Measurements from ENCODE around the gene GARS1.

The GARS1 gene

GRCh38 chr7:30594540-30595435 lies at the start of gene GARS1:
TSS of gene GARS1 (plus strand) at chr7:30594878. CDS start at chr7:30594922, 44 bp downstream.
- TF ChIP-seq, protein P1, sequence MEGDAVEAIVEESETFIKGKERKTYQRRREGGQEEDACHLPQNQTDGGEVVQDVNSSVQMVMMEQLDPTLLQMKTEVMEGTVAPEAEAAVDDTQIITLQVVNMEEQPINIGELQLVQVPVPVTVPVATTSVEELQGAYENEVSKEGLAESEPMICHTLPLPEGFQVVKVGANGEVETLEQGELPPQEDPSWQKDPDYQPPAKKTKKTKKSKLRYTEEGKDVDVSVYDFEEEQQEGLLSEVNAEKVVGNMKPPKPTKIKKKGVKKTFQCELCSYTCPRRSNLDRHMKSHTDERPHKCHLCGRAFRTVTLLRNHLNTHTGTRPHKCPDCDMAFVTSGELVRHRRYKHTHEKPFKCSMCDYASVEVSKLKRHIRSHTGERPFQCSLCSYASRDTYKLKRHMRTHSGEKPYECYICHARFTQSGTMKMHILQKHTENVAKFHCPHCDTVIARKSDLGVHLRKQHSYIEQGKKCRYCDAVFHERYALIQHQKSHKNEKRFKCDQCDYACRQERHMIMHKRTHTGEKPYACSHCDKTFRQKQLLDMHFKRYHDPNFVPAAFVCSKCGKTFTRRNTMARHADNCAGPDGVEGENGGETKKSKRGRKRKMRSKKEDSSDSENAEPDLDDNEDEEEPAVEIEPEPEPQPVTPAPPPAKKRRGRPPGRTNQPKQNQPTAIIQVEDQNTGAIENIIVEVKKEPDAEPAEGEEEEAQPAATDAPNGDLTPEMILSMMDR (IDR thresholded peaks at IDR 0.05; ENCODE audit: insufficient read depth, missing control alignments): no peak
- FAIRE-seq (no peak), DNase-seq (ENCODE audit: insufficient read length, low spot score) (no peak)

- TF ChIP-seq, protein P1 (IDR thresholded peaks at IDR 0.05; ENCODE audit: insufficient read depth, missing control alignments): no peak
- DNase-seq (ENCODE audit: insufficient read length, low spot score) (no peak), FAIRE-seq (no peak)
These were observed 48.7 kb upstream of the GARS1 start for GRCh38 chr7:30545791-30546555.

- TF ChIP-seq, protein P1 (IDR thresholded peaks at IDR 0.05; ENCODE audit: insufficient read depth, missing control alignments): no peak
- no peak for FAIRE-seq
These were observed 48.1 kb upstream of the GARS1 start for GRCh38 chr7:30546596-30546995.

GRCh38 chr7:30548845-30549244 lies 45.8 kb upstream of the GARS1 start:
- FAIRE-seq (no peak), DNase-seq (ENCODE audit: insufficient read length, low spot score) (peak; percentile 41)
- TF ChIP-seq, protein P1 (IDR thresholded peaks at IDR 0.05; ENCODE audit: insufficient read depth, missing control alignments): peak; percentile 72

More at GRCh38 chr7:30546596-30546995, 48.1 kb upstream of the GARS1 start:
- DNase-seq (ENCODE audit: insufficient read length, low spot score): no peak

GRCh38 chr7:30549931-30550493 lies 44.7 kb upstream of the GARS1 start:
- FAIRE-seq: no peak
- TF ChIP-seq, protein P1 (IDR thresholded peaks at IDR 0.05; ENCODE audit: insufficient read depth, missing control alignments): no peak
- DNase-seq (ENCODE audit: insufficient read length, low spot score): no peak

GRCh38 chr7:30552330-30552729 lies 42.3 kb upstream of the GARS1 start:
- FAIRE-seq (no peak), DNase-seq (ENCODE audit: insufficient read length, low spot score) (no peak)
- TF ChIP-seq, protein P1 (IDR thresholded peaks at IDR 0.05; ENCODE audit: insufficient read depth, missing control alignments): no peak
